HG03045 (cell line): ENCODE measurements around the gene FSTL4.
"Not testable (repeated sequence)": the region's sequence is repeated elsewhere in the genome, so short reads cannot be mapped to it uniquely, and the experiment has no call there.

Experiments
- ATAC-seq: cut with Tn5 transposase; IDR thresholded peaks from one replicate; pipeline ENCODE4 v1.9.1; 2021; ENCODE audit warnings: mild to moderate bottlenecking, moderate library complexity; ENCODE audit not compliant: unreplicated experiment

FSTL4 gene

GRCh38 chr5:133235696-133236426 lies 376.5 kb downstream of the FSTL4 start:
- ATAC-seq = no peak

GRCh38 chr5:133234911-133235310 lies 377.4 kb downstream of the FSTL4 start:
- ATAC-seq = no peak

GRCh38 chr5:133234273-133234672 lies 378.1 kb downstream of the FSTL4 start:
- ATAC-seq = no peak

- ATAC-seq = no peak
These were observed 378.7 kb downstream of the FSTL4 start for GRCh38 chr5:133233616-133234015.

- no peak for ATAC-seq
These were observed 379.4 kb downstream of the FSTL4 start for GRCh38 chr5:133232911-133233310.

GRCh38 chr5:133232435-133232834 lies 379.9 kb downstream of the FSTL4 start:
- ATAC-seq = no peak

- ATAC-seq = no peak
These were observed 380.3 kb downstream of the FSTL4 start for GRCh38 chr5:133232011-133232410.

- ATAC-seq = no peak
These were observed 381.3 kb downstream of the FSTL4 start for GRCh38 chr5:133230823-133231578.

- ATAC-seq = no peak
These were observed 382.2 kb downstream of the FSTL4 start for GRCh38 chr5:133229931-133230664.

- ATAC-seq = no peak
These were observed 384.0 kb downstream of the FSTL4 start for GRCh38 chr5:133228316-133228715.

GRCh38 chr5:133227897-133228296 lies 384.4 kb downstream of the FSTL4 start:
- ATAC-seq = no peak

- ATAC-seq = no peak
These were observed 385.3 kb downstream of the FSTL4 start for GRCh38 chr5:133227082-133227481.

GRCh38 chr5:133226186-133226585 lies 386.2 kb downstream of the FSTL4 start:
- no peak for ATAC-seq

- no peak for ATAC-seq
These were observed 386.6 kb downstream of the FSTL4 start for GRCh38 chr5:133225671-133226152.

GRCh38 chr5:133222979-133223378 lies 389.4 kb downstream of the FSTL4 start:
- ATAC-seq = no peak

- no peak for ATAC-seq
These were observed 389.8 kb downstream of the FSTL4 start for GRCh38 chr5:133222521-133222920.

GRCh38 chr5:133222040-133222439 lies 390.3 kb downstream of the FSTL4 start:
- ATAC-seq = no peak

GRCh38 chr5:133220851-133221674 lies 391.3 kb downstream of the FSTL4 start:
- no peak for ATAC-seq

GRCh38 chr5:133219296-133219695 lies 393.0 kb downstream of the FSTL4 start:
- ATAC-seq = no peak

GRCh38 chr5:133216138-133216537 lies 396.2 kb downstream of the FSTL4 start:
- ATAC-seq = not testable (repeated sequence)
